Stimulated activated CD8-positive, alpha-beta memory T cell treated with anti-CD3 and anti-CD28 coated beads, Interleukin-2, amount 100 ng/mL, for 1 hour (primary cell): Measurements from ENCODE around the gene STEAP1B.

Experiments used
- DNase-seq, 2 donors: peaks; one replicate each; pipeline ENCODE4 v3.0.0-alpha.2; 2020; ENCODE audit warnings: low read depth in 2 of 2

The STEAP1B gene

GRCh38 chr7:22432203-22432718 lies 67.7 kb downstream of the STEAP1B start:
- no peak for DNase-seq

DNA sequence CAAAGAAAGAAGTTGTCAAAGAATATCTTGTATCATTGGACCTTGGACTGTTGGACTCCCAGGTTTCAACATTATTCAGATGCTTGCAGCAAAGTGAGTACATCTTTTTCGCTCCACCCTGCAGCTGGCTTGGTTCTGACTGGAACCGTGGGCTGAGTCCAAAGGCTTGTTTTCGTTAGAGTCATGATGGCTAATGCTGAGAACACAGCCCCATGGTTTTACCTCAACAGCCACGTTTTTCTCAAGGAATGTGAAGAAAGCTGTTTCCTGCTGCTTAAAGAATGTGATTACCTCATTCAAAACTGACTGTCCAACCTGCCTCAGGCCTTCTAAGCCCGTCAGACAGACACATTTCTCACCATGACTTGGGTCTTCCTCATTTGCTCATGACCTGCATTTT lies 69.5 kb downstream of the STEAP1B start:
- no peak for DNase-seq

GRCh38 chr7:22429386-22429785 lies 70.6 kb downstream of the STEAP1B start:
- DNase-seq = no peak

GRCh38 chr7:22427855-22428254 lies 72.1 kb downstream of the STEAP1B start:
- no peak for DNase-seq

- DNase-seq = no peak
Observed at GRCh38 chr7:22427104-22427503, 72.9 kb downstream of the STEAP1B start.

- no peak for DNase-seq
Observed at GRCh38 chr7:22426463-22427094, 73.4 kb downstream of the STEAP1B start.

DNA sequence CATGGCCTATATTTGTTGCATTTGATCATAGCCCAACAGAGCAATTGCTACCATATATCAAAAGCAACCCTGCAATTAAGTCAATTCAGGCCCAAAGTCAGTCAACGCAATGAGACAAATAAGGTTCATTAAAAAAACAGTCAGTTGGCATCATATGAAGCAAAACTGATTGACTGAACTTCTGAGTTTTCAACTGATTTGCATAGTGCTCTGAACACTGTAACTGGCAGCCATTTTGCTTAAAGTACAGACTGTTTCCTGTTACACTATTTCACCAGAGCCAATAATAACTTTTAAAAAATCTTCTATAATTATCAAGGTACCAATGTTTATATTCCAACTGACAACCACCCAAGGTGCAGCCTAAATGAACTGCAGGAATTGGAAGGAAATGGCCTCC lies 74.6 kb downstream of the STEAP1B start:
- no peak for DNase-seq

DNA sequence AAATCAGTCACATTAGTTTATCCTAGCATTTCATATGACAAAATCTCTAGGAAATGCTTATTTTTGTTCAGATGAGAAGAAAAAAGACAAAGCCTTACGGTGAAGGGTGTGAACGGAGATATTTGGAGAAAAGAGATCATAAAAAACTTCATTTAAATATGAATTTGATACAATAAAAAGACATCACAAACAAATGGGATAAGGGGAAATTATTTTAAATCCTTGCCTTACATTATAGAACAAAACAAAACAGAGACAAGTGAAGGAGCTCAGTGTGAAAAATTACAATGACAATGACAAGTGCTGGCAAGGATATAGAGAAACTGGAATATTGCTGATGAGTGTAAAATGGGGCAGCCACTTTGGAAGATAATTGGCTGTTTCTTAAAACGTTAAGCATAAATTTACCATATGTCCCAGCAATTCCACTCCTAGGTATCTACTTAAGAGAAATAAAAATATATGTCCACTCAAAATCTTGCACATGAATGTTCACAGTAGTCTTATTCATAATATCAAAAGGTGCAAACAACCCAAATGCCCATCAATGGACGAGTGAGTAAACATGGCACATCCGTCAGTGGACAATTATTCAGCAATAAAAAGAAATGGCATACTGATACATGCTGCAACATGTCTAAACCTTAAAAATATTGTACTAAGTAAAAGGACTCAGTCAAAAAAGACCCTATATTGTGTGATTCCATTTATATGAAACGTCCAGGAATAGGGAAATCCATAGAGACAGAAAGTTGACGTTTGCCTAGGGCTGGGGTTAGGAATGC lies 77.0 kb downstream of the STEAP1B start:
- no peak for DNase-seq

- DNase-seq = no peak
Observed at GRCh38 chr7:22420973-22421635, 78.9 kb downstream of the STEAP1B start.

GRCh38 chr7:22420008-22420407 lies 80.0 kb downstream of the STEAP1B start:
- no peak for DNase-seq

- DNase-seq = no peak
Observed at GRCh38 chr7:22419488-22419887, 80.5 kb downstream of the STEAP1B start.

GRCh38 chr7:22418251-22419046 lies 81.5 kb downstream of the STEAP1B start:
- DNase-seq = no peak

DNA sequence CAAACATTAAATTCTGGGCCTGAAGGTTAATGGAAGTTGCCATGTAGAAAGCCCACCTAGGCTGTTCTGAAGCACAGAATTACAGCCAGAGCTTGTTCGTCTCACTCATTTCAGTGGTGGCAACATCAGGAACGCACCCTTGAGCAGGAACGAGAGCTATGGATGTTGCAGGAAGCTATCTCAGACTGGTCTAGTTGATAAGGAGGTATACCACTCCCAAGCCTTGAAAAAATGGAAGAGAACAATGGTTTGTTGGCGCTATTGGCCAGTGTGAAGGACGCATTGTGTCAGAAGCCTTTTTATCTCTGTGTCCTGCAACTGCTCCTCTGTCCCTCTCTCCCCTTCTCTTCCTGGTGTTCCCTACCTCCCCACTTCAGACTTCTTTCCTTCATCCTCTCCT lies 82.1 kb downstream of the STEAP1B start:
- DNase-seq = no peak

DNA sequence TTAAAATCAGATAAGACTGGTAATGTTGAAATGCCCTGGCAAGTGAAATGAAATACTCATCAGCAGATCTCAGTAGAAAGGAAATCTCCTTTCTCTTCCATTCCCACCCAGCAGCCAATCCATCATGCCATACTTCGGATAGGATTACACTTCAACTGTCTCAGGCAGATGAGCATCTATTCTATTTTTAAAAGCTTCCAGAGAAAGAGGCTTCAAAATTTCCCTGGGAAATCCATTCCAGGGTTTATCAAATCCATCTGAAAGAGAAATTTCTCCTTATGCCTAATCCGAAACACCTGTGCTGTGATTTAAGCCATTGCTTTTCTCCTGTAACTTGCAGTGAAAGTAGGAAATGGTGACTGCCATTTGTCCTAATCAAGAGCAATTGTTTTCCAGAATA lies 82.6 kb downstream of the STEAP1B start:
- no peak for DNase-seq

DNA sequence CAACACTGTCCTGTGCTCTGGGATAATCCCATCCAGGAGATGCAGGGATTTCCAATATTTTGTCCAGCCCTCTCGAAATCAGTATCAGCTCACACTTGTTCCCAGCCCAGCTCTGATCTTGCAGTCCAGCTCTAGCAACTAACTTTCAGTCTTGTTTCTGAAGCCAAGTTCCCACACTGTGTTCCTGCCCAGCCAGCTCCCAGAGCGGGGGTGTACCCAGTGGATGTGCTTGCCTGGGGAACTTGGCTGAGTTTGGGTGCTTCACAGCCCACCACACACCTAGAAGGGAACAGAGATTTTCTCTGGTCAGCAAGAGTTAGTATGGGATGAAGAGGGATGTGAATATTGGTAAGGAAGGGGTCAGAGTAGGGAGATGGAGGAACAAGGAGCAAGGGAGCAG lies 85.6 kb downstream of the STEAP1B start:
- DNase-seq = no peak

DNA sequence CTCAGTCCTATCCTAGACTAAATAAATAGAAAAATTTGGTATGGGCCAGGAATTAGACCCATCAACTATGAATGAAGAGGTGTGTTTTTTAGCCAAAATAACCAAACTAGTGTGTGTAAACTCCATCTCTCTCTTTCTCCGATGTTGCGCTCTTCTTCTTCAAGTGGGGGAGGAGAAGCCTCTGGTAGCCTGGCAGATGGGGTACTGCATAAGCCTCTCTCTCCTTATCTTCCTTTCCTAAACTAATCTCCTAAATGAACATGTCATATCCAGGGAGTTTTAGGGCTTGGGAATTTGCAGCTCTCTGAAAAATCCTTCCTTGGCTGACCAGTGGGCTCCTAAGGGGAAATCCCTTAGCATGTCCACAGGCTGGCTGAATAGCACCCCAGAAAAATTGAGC lies 86.8 kb downstream of the STEAP1B start:
- no peak for DNase-seq

DNA sequence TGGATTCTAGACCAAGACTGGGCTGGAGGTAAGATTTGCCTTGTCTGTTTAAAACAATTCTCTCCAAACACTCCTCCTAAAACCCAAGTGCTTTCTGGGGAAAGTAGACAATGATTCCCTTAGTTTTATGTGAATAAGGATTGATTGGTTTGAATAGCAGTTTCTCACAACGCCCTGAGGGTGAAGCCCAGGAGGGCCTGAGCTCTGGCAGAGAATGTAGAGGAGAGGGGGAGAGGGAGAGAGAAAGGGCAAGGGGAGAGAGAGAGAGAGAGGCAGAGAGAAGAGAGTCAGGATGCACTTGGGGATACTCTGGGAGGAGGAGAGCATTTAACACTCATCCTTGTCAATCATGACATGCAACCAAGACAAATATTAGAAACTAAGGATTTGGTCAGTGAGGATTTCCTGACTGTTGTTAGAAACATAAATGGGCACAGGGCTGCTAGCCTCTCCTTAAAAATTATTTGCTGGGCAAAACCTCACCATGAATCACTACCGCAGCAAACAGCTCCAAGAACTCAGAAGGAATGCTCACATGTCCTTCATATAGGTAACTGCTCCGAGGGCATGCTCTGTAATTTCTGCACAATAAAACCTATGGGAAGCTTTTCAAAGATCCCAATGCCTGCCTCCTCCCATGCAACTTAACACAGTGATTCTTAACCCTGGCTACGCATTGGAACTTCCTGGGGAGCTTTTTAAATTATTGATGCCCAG lies 87.9 kb downstream of the STEAP1B start:
- DNase-seq = no peak

GRCh38 chr7:22406715-22407114 lies 93.3 kb downstream of the STEAP1B start:
- no peak for DNase-seq

GRCh38 chr7:22404421-22405023 lies 95.5 kb downstream of the STEAP1B start:
- DNase-seq = no peak

DNA sequence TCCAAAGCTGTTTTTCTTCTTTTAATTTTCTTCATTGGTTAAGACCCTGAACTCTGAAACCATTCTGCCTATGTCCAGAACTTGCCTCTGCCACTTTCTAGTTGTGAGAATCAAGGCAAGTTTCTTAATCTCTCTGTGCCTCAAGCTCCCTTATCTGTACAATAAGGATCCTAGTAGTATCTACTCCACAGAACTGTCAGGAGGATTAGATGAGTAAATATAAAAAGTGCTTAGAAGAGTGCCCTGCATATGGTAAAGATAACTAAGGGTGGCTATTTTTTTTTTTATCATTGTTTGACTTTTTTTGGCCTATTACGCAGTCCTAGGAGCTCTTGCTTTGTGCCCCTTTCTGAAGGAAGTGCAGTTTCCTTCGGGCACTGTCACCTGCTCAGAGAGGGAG lies 96.6 kb downstream of the STEAP1B start:
- DNase-seq = no peak

- no peak for DNase-seq
Observed at GRCh38 chr7:22402250-22402649, 97.7 kb downstream of the STEAP1B start.
